AG08395 (cell line): Measurements from ENCODE around the gene NKAPL.
"Not testable (repeated sequence)": the region's sequence is repeated elsewhere in the genome, so short reads cannot be mapped to it uniquely, and the experiment has no call there.

Source experiments
- DNase-seq: peaks from one replicate; pipeline ENCODE4 v3.0.0; 2012; ENCODE audit warnings: mixed read lengths, low spot score

NKAPL gene

GRCh38 chr6:28296520-28297060 is 37.5 kb downstream of the NKAPL start:
- no peak for DNase-seq

GRCh38 chr6:28303570-28303969 is 44.5 kb downstream of the NKAPL start:
- DNase-seq, result no peak

- DNase-seq, result not testable (repeated sequence)
Measured at GRCh38 chr6:28306363-28306762, 47.3 kb downstream of the NKAPL start.
